Smooth muscle cell (in vitro differentiated cells): ENCODE data around the gene LRBA. TPM values are rescaled to one million over a fixed set of nuclear protein-coding genes. Genes with fewer than 3 reads are reported as not detected.

Experiments used
- DNase-seq: peaks from one replicate; lab custom pipeline; 2025; ENCODE audit not compliant: unreplicated experiment; lab: John Stamatoyannopoulos, UW
- H2AFZ ChIP-seq: fragments of 200-600 bp; sonication (generic); 2 replicates; pipeline ENCODE4 v1.6.0; 2016; ENCODE audit warnings: antibody characterized with exemption, low read depth, mild to moderate bottlenecking
- H3F3A ChIP-seq: fragments of 200-600 bp; sonication (generic); 2 replicates; pipeline ENCODE4 v1.6.0; 2017; ENCODE audit warnings: antibody characterized with exemption, low read depth
- H3K27ac ChIP-seq: fragments of 200-600 bp; sonication (generic); 2 replicates; pipeline ENCODE4 v1.5.1; 2016; ENCODE audit warnings: low read depth, mild to moderate bottlenecking
- H3K27me3 ChIP-seq: fragments of 200-600 bp; sonication (generic); 2 replicates; pipeline ENCODE4 v1.6.1; 2016; ENCODE audit warnings: low read depth, mild to moderate bottlenecking
- H3K36me3 ChIP-seq: fragments of 200-600 bp; sonication (generic); 2 replicates; pipeline ENCODE4 v1.5.1; 2016; ENCODE audit warnings: low read depth
- H3K4me1 ChIP-seq: fragments of 200-600 bp; sonication (generic); 2 replicates; pipeline ENCODE4 v1.5.1; 2016; ENCODE audit warnings: low read depth
- H3K4me2 ChIP-seq: fragments of 200-600 bp; sonication (generic); 2 replicates; pipeline ENCODE4 v1.6.0; 2016; ENCODE audit warnings: mild to moderate bottlenecking
- H3K4me3 ChIP-seq: fragments of 200-600 bp; sonication (generic); 2 replicates; pipeline ENCODE4 v1.5.1; 2016; ENCODE audit warnings: mild to moderate bottlenecking
- H3K79me2 ChIP-seq: fragments of 200-600 bp; sonication (generic); 2 replicates; pipeline ENCODE4 v1.6.0; 2016; ENCODE audit warnings: low read depth, mild to moderate bottlenecking
- H3K9ac ChIP-seq: fragments of 200-600 bp; sonication (generic); 2 replicates; pipeline ENCODE4 v1.6.0; 2016; ENCODE audit warnings: low read depth
- H3K9me3 ChIP-seq: fragments of 200-600 bp; sonication (generic); replicated peaks from 2 replicates; pipeline ENCODE4 v1.5.1; 2016; ENCODE audit warnings: low read depth
- H4K20me1 ChIP-seq: fragments of 200-600 bp; sonication (generic); 2 replicates; pipeline ENCODE4 v1.6.0; 2016; ENCODE audit warnings: low read depth
- WGBS: methylation state at CpG from one replicate; pipeline ENCODE4 v1.1.7; 2016; ENCODE audit warnings: low lambda C conversion rate; 5-methylcytosine and 5-hydroxymethylcytosine counted together
- polyA plus RNA-seq: library from polyadenylated mRNA; unstranded; fragments of >200 nt; fragmentation: Nextera tagmentation; extraction: Ambion mirVana; gene quantifications from 2 replicates; pipeline ENCODE4 v1.2.1, GENCODE V29; 2016
- total RNA-seq: library from RNA; depleted of rRNA; stranded (reverse); fragments of >200 nt; gene quantifications from 2 replicates; pipeline ENCODE4 v1.2.3, GENCODE V29; 2014
- TF ChIP-seq, protein P1 (sequence below): fragments of 200-600 bp; sonication (generic); IDR thresholded peaks from 2 replicates; pipeline ENCODE4 v1.5.1; 2017; ENCODE audit warnings: borderline replicate concordance, mild to moderate bottlenecking, antibody characterized with exemption; ENCODE audit not compliant: insufficient read depth, poor library complexity, severe bottlenecking

LRBA gene
- total and polyA plus RNA-seq, 2 experiments from 2014 or later, result 1.6 to 26.2 TPM

DNA sequence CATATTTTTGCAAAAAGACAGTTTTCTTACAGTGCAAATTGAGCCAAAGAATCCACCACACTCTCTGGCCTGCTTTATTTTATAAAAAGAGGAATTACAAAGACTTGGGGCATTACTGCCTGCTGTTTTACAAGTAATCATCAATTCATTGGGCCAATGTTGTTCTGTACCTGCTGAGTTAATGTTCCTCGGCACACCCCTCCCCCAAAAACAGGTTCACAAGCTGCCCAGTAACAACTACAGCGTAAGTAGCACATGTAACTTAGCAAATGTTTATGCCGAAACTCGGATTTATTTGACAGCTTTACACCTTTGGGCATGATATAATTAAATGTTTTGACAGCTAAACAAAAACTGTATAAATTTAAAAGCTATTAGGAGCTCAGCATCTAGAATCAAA is 647.8 kb downstream of the LRBA start:
- WGBS, result 65% methylated on average over 4 of the region's 4 CpGs
- Histone ChIP-seq H3F3A (no peaks in the 10 kb centered on the region), H3K4me3 (no peak overlapping the region), H3K4me2 (no peak overlapping the region), H2AFZ (no peak overlapping the region), H3K79me2 (no peaks in the 10 kb centered on the region), H3K36me3 (no peaks in the 10 kb centered on the region), H3K27me3 (no peaks in the 10 kb centered on the region), H3K9ac (no peak overlapping the region), H3K27ac (no peak overlapping the region), H3K9me3 (no peaks in the 10 kb centered on the region), H3K4me1 (peaks cover 53% of the 10 kb centered on the region), H4K20me1 (no peaks in the 10 kb centered on the region)
- no peak for DNase-seq
- TF ChIP-seq, protein P1, sequence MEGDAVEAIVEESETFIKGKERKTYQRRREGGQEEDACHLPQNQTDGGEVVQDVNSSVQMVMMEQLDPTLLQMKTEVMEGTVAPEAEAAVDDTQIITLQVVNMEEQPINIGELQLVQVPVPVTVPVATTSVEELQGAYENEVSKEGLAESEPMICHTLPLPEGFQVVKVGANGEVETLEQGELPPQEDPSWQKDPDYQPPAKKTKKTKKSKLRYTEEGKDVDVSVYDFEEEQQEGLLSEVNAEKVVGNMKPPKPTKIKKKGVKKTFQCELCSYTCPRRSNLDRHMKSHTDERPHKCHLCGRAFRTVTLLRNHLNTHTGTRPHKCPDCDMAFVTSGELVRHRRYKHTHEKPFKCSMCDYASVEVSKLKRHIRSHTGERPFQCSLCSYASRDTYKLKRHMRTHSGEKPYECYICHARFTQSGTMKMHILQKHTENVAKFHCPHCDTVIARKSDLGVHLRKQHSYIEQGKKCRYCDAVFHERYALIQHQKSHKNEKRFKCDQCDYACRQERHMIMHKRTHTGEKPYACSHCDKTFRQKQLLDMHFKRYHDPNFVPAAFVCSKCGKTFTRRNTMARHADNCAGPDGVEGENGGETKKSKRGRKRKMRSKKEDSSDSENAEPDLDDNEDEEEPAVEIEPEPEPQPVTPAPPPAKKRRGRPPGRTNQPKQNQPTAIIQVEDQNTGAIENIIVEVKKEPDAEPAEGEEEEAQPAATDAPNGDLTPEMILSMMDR, result no peak

DNA sequence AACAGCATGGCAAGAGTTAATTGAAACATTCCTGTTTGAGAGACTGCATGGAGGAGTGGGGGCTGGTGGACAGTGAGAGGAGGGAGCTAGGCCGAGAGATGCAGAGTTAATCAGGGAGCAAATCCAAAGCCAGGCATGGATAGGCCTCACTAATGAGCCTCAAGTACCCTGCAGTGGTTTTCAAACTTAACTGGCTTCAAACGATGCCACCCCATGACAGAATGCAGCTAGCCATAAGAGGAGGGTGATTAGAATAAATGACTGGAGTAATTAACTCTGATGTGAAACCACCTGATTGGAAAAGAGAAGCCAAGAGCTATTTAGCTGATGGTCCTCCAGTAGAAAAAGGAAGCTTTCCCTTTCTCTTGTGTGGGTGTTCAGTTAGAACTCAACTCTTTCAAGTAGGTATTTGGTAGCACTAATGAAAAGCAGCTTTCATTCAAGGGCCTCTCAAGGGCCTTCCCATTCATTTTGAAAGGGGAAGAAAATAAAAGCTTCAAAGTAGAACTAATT is 648.5 kb downstream of the LRBA start:
- Histone ChIP-seq H3K9me3 (no peaks in the 10 kb centered on the region), H3K4me1 (peaks cover 53% of the 10 kb centered on the region), H3K27me3 (no peaks in the 10 kb centered on the region), H2AFZ (no peak overlapping the region), H3K4me3 (no peak overlapping the region), H3K27ac (no peak overlapping the region), H3K9ac (no peak overlapping the region), H3K36me3 (no peaks in the 10 kb centered on the region), H3K79me2 (no peaks in the 10 kb centered on the region), H3K4me2 (no peak overlapping the region), H3F3A (no peaks in the 10 kb centered on the region), H4K20me1 (no peaks in the 10 kb centered on the region)
- TF ChIP-seq, protein P1, result no peak
- DNase-seq, result no peak
- 12% methylated on average over 2 of the region's 2 CpGs for WGBS

DNA sequence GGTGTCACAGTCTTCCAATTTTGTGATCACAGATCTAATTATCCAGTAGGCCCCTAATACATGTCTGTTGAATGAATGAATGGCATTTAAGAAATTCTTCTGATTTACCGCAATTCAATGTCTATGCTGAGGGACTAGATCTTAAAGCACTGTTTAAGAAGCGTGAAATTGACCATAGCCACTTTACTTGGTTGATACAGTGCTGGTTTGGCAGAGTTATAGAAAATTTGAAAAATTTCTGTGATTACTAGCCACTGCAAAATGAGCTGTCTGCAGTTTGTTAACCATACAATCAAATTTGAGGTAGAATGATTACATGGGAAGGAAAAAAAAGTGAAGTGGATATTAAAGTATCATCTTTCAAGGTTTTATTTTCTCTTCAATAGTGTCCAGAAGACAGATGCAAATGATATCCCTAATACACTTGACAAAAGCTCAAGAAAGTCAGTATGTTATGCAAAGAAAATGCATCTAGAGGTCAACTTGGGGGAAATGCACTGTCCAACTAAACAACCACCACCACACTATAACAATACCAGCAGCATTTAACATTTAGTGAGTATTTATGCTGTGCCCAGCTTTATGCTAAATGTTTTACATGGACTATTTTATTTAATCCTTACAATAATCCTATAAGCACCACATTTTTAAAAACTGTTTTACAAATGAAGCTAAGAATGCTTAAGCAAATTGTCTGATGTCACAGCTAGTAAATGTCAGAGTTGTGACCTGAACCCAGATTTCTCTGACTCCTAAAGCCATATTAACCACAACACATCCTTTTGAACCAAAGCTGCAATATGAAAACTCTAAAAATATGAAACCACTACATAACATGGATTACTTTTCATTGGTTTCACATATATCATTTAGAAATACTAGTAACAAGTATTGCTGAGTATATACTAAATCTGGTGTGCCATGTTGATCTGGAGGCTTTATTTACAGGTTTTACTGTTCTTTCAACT is 651.1 kb downstream of the LRBA start:
- Histone ChIP-seq H3F3A (no peaks in the 10 kb centered on the region), H3K27ac (no peak overlapping the region), H4K20me1 (no peaks in the 10 kb centered on the region), H3K4me2 (no peak overlapping the region), H2AFZ (no peak overlapping the region), H3K4me3 (no peak overlapping the region), H3K27me3 (no peaks in the 10 kb centered on the region), H3K9ac (no peak overlapping the region), H3K79me2 (no peaks in the 10 kb centered on the region), H3K4me1 (peaks cover 47% of the 10 kb centered on the region), H3K36me3 (no peaks in the 10 kb centered on the region), H3K9me3 (no peaks in the 10 kb centered on the region)
- no peak for DNase-seq
- WGBS, result 70% methylated on average over 2 of the region's 2 CpGs
- TF ChIP-seq, protein P1, result no peak
